HL-60 (cell line): ENCODE results near the gene RSKR.

Experiments used
- POLR2AphosphoS5 ChIP-seq: IDR thresholded peaks from 2 replicates; pipeline ENCODE4 v1.6.1; 2012; ENCODE audit warnings: low read depth
- REST ChIP-seq: IDR thresholded peaks from 2 replicates; pipeline ENCODE4 v1.6.1; 2012; ENCODE audit warnings: low read depth; ENCODE audit not compliant: insufficient replicate concordance
- TF ChIP-seq, protein P1 (sequence below): IDR thresholded peaks from one replicate; pipeline ENCODE4 v1.5.1; 2011; ENCODE audit warnings: low read length, control low read depth, inconsistent platforms; ENCODE audit not compliant: insufficient read depth

DNA sequence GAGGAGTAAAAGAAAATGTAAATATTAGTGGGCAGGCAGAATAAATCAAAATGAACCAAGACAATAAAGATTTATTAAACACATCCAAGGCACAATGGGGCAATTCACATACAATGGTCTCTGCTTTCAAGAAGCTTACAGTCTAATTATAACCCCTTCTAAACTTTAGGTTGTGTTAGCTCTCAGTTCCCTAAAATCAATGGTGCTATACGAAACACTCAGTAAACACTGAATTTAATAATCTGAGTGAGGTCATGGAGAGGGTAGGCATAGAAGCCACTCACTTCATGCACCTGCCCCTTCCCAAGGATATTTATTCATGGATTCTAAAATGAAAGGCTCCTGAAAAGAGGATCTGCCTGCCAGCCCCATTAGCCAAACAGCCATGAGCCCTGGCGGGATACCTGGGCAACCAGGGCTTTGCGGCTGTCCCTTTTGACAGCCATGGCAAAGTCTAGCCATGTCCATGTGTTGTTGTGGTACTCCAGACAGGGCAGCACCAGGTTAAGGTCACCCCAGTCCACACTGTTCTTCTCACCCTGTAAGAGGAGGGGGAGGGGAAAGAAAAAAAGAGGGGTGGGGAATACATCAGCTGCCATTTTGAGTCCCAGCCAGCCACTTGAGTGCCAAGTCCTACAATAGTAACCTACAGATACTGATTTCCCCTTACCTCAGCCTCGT lies 1.4 kb upstream of the RSKR start:
- TF ChIP-seq, protein P1, sequence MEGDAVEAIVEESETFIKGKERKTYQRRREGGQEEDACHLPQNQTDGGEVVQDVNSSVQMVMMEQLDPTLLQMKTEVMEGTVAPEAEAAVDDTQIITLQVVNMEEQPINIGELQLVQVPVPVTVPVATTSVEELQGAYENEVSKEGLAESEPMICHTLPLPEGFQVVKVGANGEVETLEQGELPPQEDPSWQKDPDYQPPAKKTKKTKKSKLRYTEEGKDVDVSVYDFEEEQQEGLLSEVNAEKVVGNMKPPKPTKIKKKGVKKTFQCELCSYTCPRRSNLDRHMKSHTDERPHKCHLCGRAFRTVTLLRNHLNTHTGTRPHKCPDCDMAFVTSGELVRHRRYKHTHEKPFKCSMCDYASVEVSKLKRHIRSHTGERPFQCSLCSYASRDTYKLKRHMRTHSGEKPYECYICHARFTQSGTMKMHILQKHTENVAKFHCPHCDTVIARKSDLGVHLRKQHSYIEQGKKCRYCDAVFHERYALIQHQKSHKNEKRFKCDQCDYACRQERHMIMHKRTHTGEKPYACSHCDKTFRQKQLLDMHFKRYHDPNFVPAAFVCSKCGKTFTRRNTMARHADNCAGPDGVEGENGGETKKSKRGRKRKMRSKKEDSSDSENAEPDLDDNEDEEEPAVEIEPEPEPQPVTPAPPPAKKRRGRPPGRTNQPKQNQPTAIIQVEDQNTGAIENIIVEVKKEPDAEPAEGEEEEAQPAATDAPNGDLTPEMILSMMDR: no peak
- TF ChIP-seq REST (no peak), POLR2AphosphoS5 (no peak)
